Transverse colon (tissue), 4 donors: Measurements from ENCODE around the gene NGDN. TPM values are rescaled to one million over a fixed set of nuclear protein-coding genes. Genes with fewer than 3 reads are reported as not detected.

ENCODE experiments used
- DNase-seq: peaks from one replicate; pipeline ENCODE4 v3.0.0-alpha.2; 2019
- H3K27ac ChIP-seq, 4 donors: fragments of 200-600 bp; sonication (generic); 2 replicates each; pipeline ENCODE4 v1.5.1; 2016 to 2018; ENCODE audit warnings: inconsistent platforms in 4 of 4
- H3K27me3 ChIP-seq: fragments of 200-600 bp; sonication (generic); 2 replicates; pipeline ENCODE4 v1.5.1; 2017; ENCODE audit warnings: inconsistent platforms
- H3K36me3 ChIP-seq, 4 donors: fragments of 200-600 bp; sonication (generic); 2 replicates each; pipeline ENCODE4 v1.5.1; 2017 to 2019; ENCODE audit warnings: inconsistent platforms in 4 of 4
- H3K4me1 ChIP-seq, 4 donors: fragments of 200-600 bp; sonication (generic); 2 replicates each; pipeline ENCODE4 v1.5.1; 2017 to 2020; ENCODE audit warnings: inconsistent platforms in 4 of 4
- H3K4me3 ChIP-seq, 4 donors: fragments of 200-600 bp; sonication (generic); 1 replicate in 1 of 4; 2 replicates in 3 of 4; pipeline versions ENCODE4 v1.5.1 to v1.6.1; 2017 to 2019; ENCODE audit warnings: inconsistent platforms in 4 of 4
- H3K9me3 ChIP-seq, 2 donors: fragments of 200-600 bp; sonication (generic); 2 replicates each; pipeline ENCODE4 v1.5.1; 2017 to 2019; ENCODE audit warnings: inconsistent platforms in 2 of 2
- EP300 ChIP-seq: sonication (generic); formaldehyde crosslinking; IDR thresholded peaks from one replicate; pipeline ENCODE4 v1.6.1; 2017; ENCODE audit warnings: antibody characterized with exemption, low read depth
- POLR2A ChIP-seq: fragments of 450-650 bp; IDR thresholded peaks from one replicate; pipeline ENCODE4 v1.6.1; 2016; ENCODE audit warnings: antibody characterized with exemption, mild to moderate bottlenecking, moderate library complexity
- POLR2AphosphoS5 ChIP-seq, 3 donors: sonication (generic); formaldehyde crosslinking; IDR thresholded peaks; one replicate each; pipeline ENCODE4 v1.6.1; 2016; ENCODE audit warnings: antibody characterized with exemption in 3 of 3
- WGBS, 2 donors: methylation state at CpG; one replicate each; pipeline ENCODE4 v1.1.5; 2018; ENCODE audit warnings: low coverage in 1 of 2; 5-methylcytosine and 5-hydroxymethylcytosine counted together
- in situ Hi-C, 4 donors: fragments of 200-750 bp; cut with MboI; loops; one replicate each; pipeline versions ENCODE4 v1.15.0 to v1.15.1; 2017; ENCODE audit warnings: low sequenced_read_pairs in 3 of 4, low pct_ligation_motif_present in 1 of 4, low pct_unique_long_range_greater_than_20kb in 1 of 4
- intact Hi-C: fragments of 100-400 bp; cut with DNase I; formaldehyde crosslinking; loops from one replicate; pipeline ENCODE4 v1.15.1; 2023; ENCODE audit warnings: low total_unique reads
- total RNA-seq, 4 donors: library from RNA; depleted of rRNA; stranded (reverse); fragments of >200 nt; gene quantifications; one replicate each; pipeline ENCODE4 v1.1.0, GENCODE V29; 2016
- TF ChIP-seq, protein P1 (sequence below), 5 experiments: fragments of 200-600 bp in 3 of 5; fragments of 450-650 bp in 2 of 5; sonication (generic) in 3 of 5; IDR thresholded peaks; 1 replicate in 2 of 5; 2 replicates in 3 of 5; pipeline ENCODE4 v1.5.1; 2016 to 2017; ENCODE audit warnings: antibody characterized with exemption in 5 of 5, inconsistent platforms in 3 of 5, mild to moderate bottlenecking in 2 of 5, moderate library complexity in 1 of 5

Gene NGDN
- total RNA-seq, 4 donors from 2014 or later: 8.8 to 31.5 (median 20.8) TPM

GRCh38 chr14:23478109-23478759 is 8.7 kb downstream of the NGDN start:
- 29 to 35% methylated on average over 5 of the region's 5 CpGs for WGBS, 2 donors
- Histone ChIP-seq H3K4me3 (no peak overlapping the region), H3K27me3 (no peaks in the 10 kb centered on the region), H3K9me3 (no peaks in the 10 kb centered on the region), H3K27ac (no peak overlapping the region), H3K36me3 (peaks cover 0 to 49% (median 29%) of the 10 kb centered on the region in 4 donors), H3K4me1 (no peaks in the 10 kb centered on the region)
- in situ Hi-C loops: loop anchor here in 3 of 4 donors (5.0 to 10.0 kb wide), 3 partner anchors 77 to 84 kb away; partner anchors contain the start of genes THTPA (in 2 of the 3) and ZFHX2 (in 1 of the 3)
- peak; percentile 51 for DNase-seq
- intact Hi-C loops: loop anchor here (2.0 kb wide), 1 partner anchor 85 kb away; no protein-coding TSS in a partner anchor
- no peak for TF ChIP-seq POLR2A
- TF ChIP-seq, protein P1, sequence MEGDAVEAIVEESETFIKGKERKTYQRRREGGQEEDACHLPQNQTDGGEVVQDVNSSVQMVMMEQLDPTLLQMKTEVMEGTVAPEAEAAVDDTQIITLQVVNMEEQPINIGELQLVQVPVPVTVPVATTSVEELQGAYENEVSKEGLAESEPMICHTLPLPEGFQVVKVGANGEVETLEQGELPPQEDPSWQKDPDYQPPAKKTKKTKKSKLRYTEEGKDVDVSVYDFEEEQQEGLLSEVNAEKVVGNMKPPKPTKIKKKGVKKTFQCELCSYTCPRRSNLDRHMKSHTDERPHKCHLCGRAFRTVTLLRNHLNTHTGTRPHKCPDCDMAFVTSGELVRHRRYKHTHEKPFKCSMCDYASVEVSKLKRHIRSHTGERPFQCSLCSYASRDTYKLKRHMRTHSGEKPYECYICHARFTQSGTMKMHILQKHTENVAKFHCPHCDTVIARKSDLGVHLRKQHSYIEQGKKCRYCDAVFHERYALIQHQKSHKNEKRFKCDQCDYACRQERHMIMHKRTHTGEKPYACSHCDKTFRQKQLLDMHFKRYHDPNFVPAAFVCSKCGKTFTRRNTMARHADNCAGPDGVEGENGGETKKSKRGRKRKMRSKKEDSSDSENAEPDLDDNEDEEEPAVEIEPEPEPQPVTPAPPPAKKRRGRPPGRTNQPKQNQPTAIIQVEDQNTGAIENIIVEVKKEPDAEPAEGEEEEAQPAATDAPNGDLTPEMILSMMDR (IDR thresholded peaks at IDR 0.05): peak; percentile 65 to 77 (median 69)

GRCh38 chr14:23481362-23481970 is 12.0 kb downstream of the NGDN start:
- DNase-seq: no peak
- Histone ChIP-seq H3K27me3 (no peaks in the 10 kb centered on the region), H3K4me1 (no peaks in the 10 kb centered on the region), H3K4me3 (no peak overlapping the region), H3K9me3 (no peaks in the 10 kb centered on the region), H3K27ac (no peak overlapping the region), H3K36me3 (peaks cover 0 to 20% (median 9%) of the 10 kb centered on the region in 4 donors)
- in situ Hi-C loops: loop anchor here in 1 of 4 donors (10.0 kb wide), 1 partner anchor 83 kb away; the partner anchor contains the start of gene AP1G2
- WGBS, 2 donors: 73 to 83% methylated on average over 1 to 3 of the region's 3 CpGs
- TF ChIP-seq POLR2A (no peak), POLR2AphosphoS5 (IDR thresholded peaks at IDR 0.05) (no peak), EP300 (no peak)
- TF ChIP-seq, protein P1 (IDR thresholded peaks at IDR 0.05): no peak
- intact Hi-C loops: no loop called here

DNA sequence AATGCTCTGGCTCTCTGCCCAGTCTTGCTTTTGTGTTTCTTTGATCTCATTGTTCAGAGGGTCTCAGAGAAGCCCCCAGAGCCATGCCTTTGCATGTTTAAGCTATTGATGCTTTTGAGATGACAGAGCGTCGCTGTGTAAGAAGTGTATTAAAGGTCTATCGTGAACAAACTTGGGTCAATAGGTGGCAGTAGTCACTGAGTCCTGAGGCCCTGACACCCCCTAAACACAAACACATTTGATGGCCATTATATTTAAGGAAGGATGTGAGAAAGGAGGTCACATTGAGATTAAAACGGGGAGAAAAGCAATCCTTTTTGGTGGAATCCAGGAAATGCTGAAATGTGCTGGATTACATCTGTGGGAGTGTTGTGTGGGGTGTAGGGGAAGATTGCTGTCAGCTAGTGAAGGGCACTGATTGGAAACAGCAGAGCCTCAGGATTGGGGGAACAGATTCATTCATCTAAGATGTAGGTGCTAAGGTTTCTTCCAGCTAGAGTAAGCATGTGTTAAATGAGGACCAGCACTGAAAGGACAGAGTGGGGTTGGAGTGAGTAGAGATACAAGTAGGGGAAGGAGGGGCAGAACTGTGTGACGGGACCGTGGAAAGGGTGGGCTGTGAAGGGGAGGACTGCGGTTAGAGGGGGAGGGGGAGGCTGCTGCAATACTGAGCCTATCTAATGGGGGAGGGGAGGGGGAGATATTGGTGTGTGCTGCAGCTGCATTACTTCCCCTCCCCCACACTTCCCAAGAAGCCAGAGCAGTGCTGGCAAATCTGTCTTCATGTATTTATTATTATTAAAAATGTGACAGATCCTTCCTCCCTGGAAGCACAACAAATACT is 12.7 kb downstream of the NGDN start:
- DNase-seq: no peak
- no peak for TF ChIP-seq EP300
- TF ChIP-seq POLR2AphosphoS5 (IDR thresholded peaks at IDR 0.05): no peak
- TF ChIP-seq, protein P1 (IDR thresholded peaks at IDR 0.05): no peak
- no peak for TF ChIP-seq POLR2A
- H3K36me3 ChIP-seq: peaks cover 0 to 20% (median 5%) of the 10 kb centered on the region in 4 donors
- H3K27me3 ChIP-seq: no peaks in the 10 kb centered on the region
- H3K4me1 ChIP-seq: no peaks in the 10 kb centered on the region
- no peak overlapping the region for H3K4me3 ChIP-seq
- H3K27ac ChIP-seq: no peak overlapping the region
- WGBS, 2 donors: 48 to 74% methylated on average over 4 to 7 of the region's 7 CpGs
- H3K9me3 ChIP-seq: no peaks in the 10 kb centered on the region
- in situ Hi-C loops (loop anchor here in 1 of 4 donors (10.0 kb wide), 1 partner anchor 83 kb away; the partner anchor contains the start of gene AP1G2), intact Hi-C loops (no loop called here)

- no peaks in the 10 kb centered on the region for H3K9me3 ChIP-seq
- in situ Hi-C loops: loop anchor here in 1 of 4 donors (10.0 kb wide), 1 partner anchor 82 kb away; the partner anchor contains the start of gene AP1G2
- H3K27me3 ChIP-seq: no peaks in the 10 kb centered on the region
- intact Hi-C loops: no loop called here
- H3K36me3 ChIP-seq: peaks cover 0 to 15% (median 2%) of the 10 kb centered on the region in 4 donors
- no peak overlapping the region for H3K4me3 ChIP-seq
- TF ChIP-seq, protein P1 (IDR thresholded peaks at IDR 0.05): no peak
- TF ChIP-seq POLR2A: no peak
- TF ChIP-seq EP300: no peak
- TF ChIP-seq POLR2AphosphoS5 (IDR thresholded peaks at IDR 0.05): no peak
- no peaks in the 10 kb centered on the region for H3K4me1 ChIP-seq
- no peak for DNase-seq
- H3K27ac ChIP-seq: no peak overlapping the region
Measured at GRCh38 chr14:23482823-23483148, 13.3 kb downstream of the NGDN start.
